Stimulated activated CD4-positive, alpha-beta T cell treated with anti-CD3 and anti-CD28 coated beads, Interleukin-1b, Interleukin-23, amount 100 ng/mL, for 24 hours (primary cell): ENCODE results near the gene TLE5.
"Not testable (repeated sequence)": the region's sequence is repeated elsewhere in the genome, so short reads cannot be mapped to it uniquely, and the experiment has no call there.

Source experiments
- DNase-seq, 4 experiments: peaks; one replicate each; pipeline ENCODE4 v3.0.0-alpha.2; 2020; ENCODE audit warnings: low read depth in 4 of 4, low spot score in 1 of 4

TLE5 gene

GRCh38 chr19:3027981-3028304 lies 34.4 kb downstream of the TLE5 start:
- DNase-seq, result no peak

GRCh38 chr19:3027292-3027691 lies 35.0 kb downstream of the TLE5 start:
- DNase-seq, result no peak

GRCh38 chr19:3026768-3027167 lies 35.5 kb downstream of the TLE5 start:
- DNase-seq, result no peak

- no peak for DNase-seq
These were observed 36.8 kb downstream of the TLE5 start for GRCh38 chr19:3025549-3025886.

GRCh38 chr19:3024870-3025548 lies 37.3 kb downstream of the TLE5 start:
- no peak for DNase-seq

GRCh38 chr19:3024509-3024869 lies 37.8 kb downstream of the TLE5 start:
- no peak for DNase-seq

GRCh38 chr19:3020321-3020960 lies 41.9 kb downstream of the TLE5 start:
- no peak for DNase-seq

GRCh38 chr19:3019211-3019854 lies 43.0 kb downstream of the TLE5 start:
- DNase-seq, result no peak

- no peak for DNase-seq
These were observed 44.4 kb downstream of the TLE5 start for GRCh38 chr19:3017923-3018322.

- DNase-seq, result no peak
These were observed 46.9 kb downstream of the TLE5 start for GRCh38 chr19:3015126-3016057.

- no peak for DNase-seq
These were observed 48.2 kb downstream of the TLE5 start for GRCh38 chr19:3014135-3014534.

GRCh38 chr19:3013263-3013725 lies 49.0 kb downstream of the TLE5 start:
- DNase-seq, result no peak

GRCh38 chr19:3012621-3013262 lies 49.6 kb downstream of the TLE5 start:
- no peak for DNase-seq

GRCh38 chr19:3012059-3012458 lies 50.2 kb downstream of the TLE5 start:
- not testable (repeated sequence) for DNase-seq

- DNase-seq, result no peak
These were observed 51.4 kb downstream of the TLE5 start for GRCh38 chr19:3010871-3011270.

- no peak for DNase-seq
These were observed 53.3 kb downstream of the TLE5 start for GRCh38 chr19:3008994-3009393.

- no peak for DNase-seq
These were observed 54.3 kb downstream of the TLE5 start for GRCh38 chr19:3007975-3008374.

- no peak for DNase-seq
These were observed 56.1 kb downstream of the TLE5 start for GRCh38 chr19:3006075-3006767.

- no peak for DNase-seq
These were observed 57.0 kb downstream of the TLE5 start for GRCh38 chr19:3005345-3005744.

- no peak for DNase-seq
These were observed 57.8 kb downstream of the TLE5 start for GRCh38 chr19:3004522-3004921.

GRCh38 chr19:3003046-3003445 lies 59.2 kb downstream of the TLE5 start:
- no peak for DNase-seq
